ENCODE data around the gene TRIP6.
"Not testable (repeated sequence)": the region's sequence is repeated elsewhere in the genome, so short reads cannot be mapped to it uniquely, and the experiment has no call there.

TRIP6 gene

GRCh38 chr7:100839361-100839760 lies 27.8 kb upstream of the TRIP6 start:
- no peak for DNase-seq (ENCODE audit: low spot score)

- DNase-seq (ENCODE audit: low spot score): no peak
Measured at GRCh38 chr7:100840470-100841100, 26.6 kb upstream of the TRIP6 start.

- no peak for DNase-seq (ENCODE audit: low spot score)
Measured at GRCh38 chr7:100847360-100847759, 19.8 kb upstream of the TRIP6 start.

- peak; percentile 81 for DNase-seq (ENCODE audit: low spot score)
Measured at GRCh38 chr7:100852048-100852872, 14.9 kb upstream of the TRIP6 start, which contains the start of gene SLC12A9. Gene SLC12A9, plus strand, starts transcription at chr7:100852713. Its CDS starts 1,485 bp downstream, at chr7:100854198.

GRCh38 chr7:100854146-100854895 lies 12.9 kb upstream of the TRIP6 start:
- DNase-seq (ENCODE audit: low spot score): no peak

GRCh38 chr7:100854899-100855298 lies 12.3 kb upstream of the TRIP6 start:
- DNase-seq (ENCODE audit: low spot score): not testable (repeated sequence)

GRCh38 chr7:100855515-100855914 lies 11.7 kb upstream of the TRIP6 start:
- DNase-seq (ENCODE audit: low spot score): no peak

GRCh38 chr7:100856871-100857282 lies 10.3 kb upstream of the TRIP6 start:
- no peak for DNase-seq (ENCODE audit: low spot score)

GRCh38 chr7:100859856-100860255 lies 7.3 kb upstream of the TRIP6 start:
- no peak for DNase-seq (ENCODE audit: low spot score)

GRCh38 chr7:100860702-100861615 lies 6.2 kb upstream of the TRIP6 start:
- DNase-seq (ENCODE audit: low spot score): no peak

GRCh38 chr7:100861616-100861985 lies 5.6 kb upstream of the TRIP6 start:
- DNase-seq (ENCODE audit: low spot score): no peak

GRCh38 chr7:100863406-100863950 lies 3.7 kb upstream of the TRIP6 start:
- DNase-seq (ENCODE audit: low spot score): no peak

- DNase-seq (ENCODE audit: low spot score): no peak
Measured at GRCh38 chr7:100864263-100864845, 2.8 kb upstream of the TRIP6 start.

- DNase-seq (ENCODE audit: low spot score): no peak
Measured at GRCh38 chr7:100865372-100865911, 1.7 kb upstream of the TRIP6 start.

GRCh38 chr7:100865938-100866728 lies 1.1 kb upstream of the TRIP6 start:
- DNase-seq (ENCODE audit: low spot score): no peak

- DNase-seq (ENCODE audit: low spot score): no peak
Measured at GRCh38 chr7:100866729-100867039, 503 bp upstream of the TRIP6 start.

- no peak for DNase-seq (ENCODE audit: low spot score)
Measured at GRCh38 chr7:100867776-100868485, 744 bp downstream of the TRIP6 start.

GRCh38 chr7:100873599-100874299 lies 6.6 kb downstream of the TRIP6 start:
- no peak for DNase-seq (ENCODE audit: low spot score)

GRCh38 chr7:100874300-100874576 lies 7.1 kb downstream of the TRIP6 start:
- no peak for DNase-seq (ENCODE audit: low spot score)
